Measurements from ENCODE around the gene IFRD2.

Gene IFRD2

GRCh38 chr3:50295553-50296431 lies 3.6 kb upstream of the IFRD2 start:
- Histone ChIP-seq H3K36me3 (ENCODE audit: control insufficient read depth in 2 of 2, insufficient read depth in 2 of 2, low read length in 2 of 2) (no peaks in the 10 kb centered on the region), H3K27ac (ENCODE audit: low read depth in 2 of 2, low read length in 2 of 2) (no peak overlapping the region), H3K27me3 (ENCODE audit: control insufficient read depth in 2 of 2, insufficient read depth in 2 of 2, low read length in 2 of 2) (no peaks in the 10 kb centered on the region), H3K4me1 (ENCODE audit: control insufficient read depth in 2 of 2, insufficient read depth in 2 of 2, low read length in 2 of 2) (peaks cover 35 to 42% of the 10 kb centered on the region in 2 donors), H3K4me3 (ENCODE audit: low read length in 2 of 2) (no peak overlapping the region), H3K9ac (ENCODE audit: low read depth in 1 of 2, low read length in 2 of 2) (no peak overlapping the region), H3K9me3 (ENCODE audit: control insufficient read depth in 2 of 2, low read length in 2 of 2) (no peaks in the 10 kb centered on the region)

DNA sequence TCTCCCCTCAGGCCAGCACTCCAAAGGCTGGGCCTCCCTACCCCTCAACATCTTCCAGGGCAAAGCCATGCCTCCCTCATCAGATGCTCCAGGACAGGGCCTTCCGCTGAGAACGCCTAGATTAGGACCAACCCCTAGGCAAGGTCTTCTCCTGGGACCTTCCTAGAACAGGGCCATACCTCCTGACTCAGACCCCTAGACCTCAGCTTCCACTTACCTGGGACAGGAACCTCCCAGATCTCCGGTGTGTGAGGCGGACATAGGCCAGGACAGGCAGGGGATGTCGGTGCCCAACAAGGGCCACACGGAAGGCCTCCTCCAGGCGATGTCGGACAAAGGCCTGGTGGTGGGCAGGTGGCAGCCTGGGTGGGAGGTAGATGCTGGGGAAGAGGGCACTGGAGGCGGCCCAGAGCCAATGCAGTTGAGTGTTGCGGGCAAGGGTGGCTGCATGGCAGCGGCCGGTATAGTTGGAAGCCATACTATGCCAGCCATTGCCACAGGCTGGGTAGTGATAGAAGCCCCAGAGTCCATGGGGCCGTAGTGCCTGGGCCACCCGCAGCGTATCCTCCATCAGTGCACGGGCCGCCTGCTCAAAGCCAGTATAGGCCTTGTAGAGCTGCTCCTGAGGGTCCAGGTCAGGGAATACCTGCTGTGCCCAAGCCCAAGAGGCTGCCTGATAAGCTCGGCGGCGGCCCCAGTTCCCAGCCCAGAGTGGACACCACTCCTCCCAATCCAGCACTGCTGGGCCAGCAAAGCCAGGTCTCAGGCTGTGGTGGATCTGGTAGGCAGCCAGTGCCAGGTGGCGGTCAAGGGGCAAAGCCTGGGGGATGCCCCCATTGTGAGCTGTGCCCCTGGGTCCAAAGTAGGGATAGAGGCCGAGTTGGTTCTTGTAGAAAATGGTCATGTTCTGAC lies 2.5 kb upstream of the IFRD2 start:
- Histone ChIP-seq H3K4me1 (ENCODE audit: control insufficient read depth in 2 of 2, insufficient read depth in 2 of 2, low read length in 2 of 2) (peaks cover 31 to 37% of the 10 kb centered on the region in 2 donors), H3K27ac (ENCODE audit: low read depth in 2 of 2, low read length in 2 of 2) (no peak overlapping the region)

DNA sequence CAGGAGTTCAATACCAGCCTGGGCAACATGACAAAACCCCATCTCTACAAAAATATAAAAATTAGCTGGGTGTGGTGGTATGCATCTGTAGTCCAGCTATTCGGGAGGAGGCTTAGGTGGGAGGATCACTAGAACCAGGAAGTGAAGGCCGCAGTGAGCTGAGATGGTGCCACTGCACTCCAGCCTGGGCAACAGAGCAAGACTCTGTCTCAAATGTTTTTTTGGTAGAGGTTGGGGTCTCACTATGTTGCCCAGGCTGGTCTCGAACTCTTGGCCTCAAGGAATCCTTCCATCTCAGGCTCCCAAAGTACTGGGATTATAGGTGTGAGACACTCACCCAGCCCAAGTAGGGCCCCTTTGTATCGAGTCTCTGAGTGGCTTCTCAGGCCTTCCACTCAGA lies 1.9 kb upstream of the IFRD2 start:
- Histone ChIP-seq H3K4me1 (ENCODE audit: control insufficient read depth in 2 of 2, insufficient read depth in 2 of 2, low read length in 2 of 2) (peaks cover 31 to 34% of the 10 kb centered on the region in 2 donors), H3K4me3 (ENCODE audit: low read length in 2 of 2) (no peak overlapping the region), H3K9me3 (ENCODE audit: control insufficient read depth in 2 of 2, low read length in 2 of 2) (no peaks in the 10 kb centered on the region), H3K27ac (ENCODE audit: low read depth in 2 of 2, low read length in 2 of 2) (no peak overlapping the region), H3K27me3 (ENCODE audit: control insufficient read depth in 2 of 2, insufficient read depth in 2 of 2, low read length in 2 of 2) (no peaks in the 10 kb centered on the region), H3K36me3 (ENCODE audit: control insufficient read depth in 2 of 2, insufficient read depth in 2 of 2, low read length in 2 of 2) (peaks cover 12 to 13% of the 10 kb centered on the region in 2 donors), H3K9ac (ENCODE audit: low read depth in 1 of 2, low read length in 2 of 2) (no peak overlapping the region)

More for the DNA sequence above, 2.5 kb upstream of the IFRD2 start:
- no peak overlapping the region for H3K9ac ChIP-seq (ENCODE audit: low read depth in 1 of 2, low read length in 2 of 2)
- H3K36me3 ChIP-seq (ENCODE audit: control insufficient read depth in 2 of 2, insufficient read depth in 2 of 2, low read length in 2 of 2), result peaks cover 6% of the 10 kb centered on the region in 2 donors
- no peak overlapping the region for H3K4me3 ChIP-seq (ENCODE audit: low read length in 2 of 2)
- no peaks in the 10 kb centered on the region for H3K27me3 ChIP-seq (ENCODE audit: control insufficient read depth in 2 of 2, insufficient read depth in 2 of 2, low read length in 2 of 2)
- H3K9me3 ChIP-seq (ENCODE audit: control insufficient read depth in 2 of 2, low read length in 2 of 2), result no peaks in the 10 kb centered on the region

DNA sequence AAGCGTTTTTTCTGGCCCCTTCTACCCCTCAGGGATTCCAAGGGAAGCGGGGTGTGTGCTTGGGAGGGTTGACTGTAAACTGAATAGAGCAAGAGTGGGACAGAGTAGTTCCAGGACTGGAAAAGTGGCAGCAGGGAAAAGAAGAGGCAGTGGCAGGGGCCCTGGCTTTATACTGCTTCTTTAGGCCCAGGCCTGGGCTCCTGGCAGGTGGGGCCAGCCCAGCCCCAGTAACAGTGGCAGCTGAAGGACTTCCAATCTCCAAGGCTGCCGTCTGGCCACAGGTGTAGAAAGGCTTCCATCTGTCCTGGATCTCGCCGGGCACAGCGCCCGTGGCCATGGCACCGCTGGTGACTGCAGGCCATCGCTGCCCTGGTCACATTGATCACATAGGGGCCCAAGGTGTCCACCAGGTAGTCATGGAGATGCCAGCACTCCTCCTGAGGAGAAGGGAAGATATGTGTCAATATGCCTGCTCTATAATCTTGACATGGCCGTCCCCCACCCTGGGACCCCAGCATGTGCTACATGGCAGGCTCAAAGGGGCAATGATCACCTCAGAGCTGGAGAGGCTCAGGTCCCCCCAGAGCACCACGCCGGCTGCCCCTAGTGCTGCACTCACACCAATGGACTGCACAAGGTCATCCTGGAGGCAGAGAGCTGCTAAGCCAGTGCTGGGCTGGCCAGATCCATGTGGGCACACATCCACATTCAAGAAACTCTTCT lies 1.0 kb upstream of the IFRD2 start:
- no peaks in the 10 kb centered on the region for H3K27me3 ChIP-seq (ENCODE audit: control insufficient read depth in 2 of 2, insufficient read depth in 2 of 2, low read length in 2 of 2)
- peak overlapping the region; percentile 75 to 80 for H3K27ac ChIP-seq (ENCODE audit: low read depth in 2 of 2, low read length in 2 of 2)

DNA sequence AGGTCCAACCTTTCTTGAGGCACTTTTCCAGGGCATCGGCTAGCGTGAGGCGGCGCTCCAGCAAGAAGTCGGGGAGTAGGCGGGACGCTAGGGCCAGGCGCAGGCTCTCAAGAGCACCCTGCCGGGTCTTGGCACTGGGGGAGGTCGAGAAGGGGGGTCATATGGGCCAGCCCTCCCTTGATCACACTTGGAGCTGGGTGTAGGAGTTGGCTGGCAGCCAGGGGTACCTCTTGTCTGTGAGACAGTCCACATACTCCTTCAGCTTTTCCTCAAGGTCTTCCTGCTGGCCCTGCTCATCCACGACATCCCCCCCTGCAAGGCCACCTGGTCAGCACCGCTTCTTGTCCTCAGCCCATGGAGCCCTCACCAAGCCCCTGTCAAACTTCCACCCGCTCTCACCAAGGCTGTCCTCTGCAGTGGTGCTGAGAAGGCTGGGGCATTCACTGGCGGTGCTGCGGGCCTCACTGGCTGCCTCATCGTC lies 2.0 kb downstream of the IFRD2 start:
- Histone ChIP-seq H3K9me3 (ENCODE audit: control insufficient read depth in 2 of 2, low read length in 2 of 2) (no peaks in the 10 kb centered on the region), H3K27ac (ENCODE audit: low read depth in 2 of 2, low read length in 2 of 2) (no peak overlapping the region), H3K27me3 (ENCODE audit: control insufficient read depth in 2 of 2, insufficient read depth in 2 of 2, low read length in 2 of 2) (no peaks in the 10 kb centered on the region), H3K36me3 (ENCODE audit: control insufficient read depth in 2 of 2, insufficient read depth in 2 of 2, low read length in 2 of 2) (peaks cover 36% of the 10 kb centered on the region in 2 donors), H3K4me3 (ENCODE audit: low read length in 2 of 2) (no peak overlapping the region), H3K9ac (ENCODE audit: low read depth in 1 of 2, low read length in 2 of 2) (peak overlapping the region in 1 of 2 donors; percentile 80), H3K4me1 (ENCODE audit: control insufficient read depth in 2 of 2, insufficient read depth in 2 of 2, low read length in 2 of 2) (peaks cover 19 to 23% of the 10 kb centered on the region in 2 donors)

More for the DNA sequence above, 1.0 kb upstream of the IFRD2 start:
- no peaks in the 10 kb centered on the region for H3K9me3 ChIP-seq (ENCODE audit: control insufficient read depth in 2 of 2, low read length in 2 of 2)
- H3K36me3 ChIP-seq (ENCODE audit: control insufficient read depth in 2 of 2, insufficient read depth in 2 of 2, low read length in 2 of 2), result peaks cover 20 to 21% of the 10 kb centered on the region in 2 donors
- peak overlapping the region; percentile 63 to 84 for H3K9ac ChIP-seq (ENCODE audit: low read depth in 1 of 2, low read length in 2 of 2)
- peaks cover 22 to 26% of the 10 kb centered on the region in 2 donors for H3K4me1 ChIP-seq (ENCODE audit: control insufficient read depth in 2 of 2, insufficient read depth in 2 of 2, low read length in 2 of 2)
- H3K4me3 ChIP-seq (ENCODE audit: low read length in 2 of 2), result peak overlapping the region; percentile 58 to 87

GRCh38 chr3:50289130-50289529 lies 3.1 kb downstream of the IFRD2 start:
- H3K27ac ChIP-seq (ENCODE audit: low read depth in 2 of 2, low read length in 2 of 2), result no peak overlapping the region
- peaks cover 19 to 23% of the 10 kb centered on the region in 2 donors for H3K4me1 ChIP-seq (ENCODE audit: control insufficient read depth in 2 of 2, insufficient read depth in 2 of 2, low read length in 2 of 2)
- H3K9me3 ChIP-seq (ENCODE audit: control insufficient read depth in 2 of 2, low read length in 2 of 2), result no peaks in the 10 kb centered on the region
- H3K9ac ChIP-seq (ENCODE audit: low read depth in 1 of 2, low read length in 2 of 2), result no peak overlapping the region
- H3K4me3 ChIP-seq (ENCODE audit: low read length in 2 of 2), result no peak overlapping the region
- no peaks in the 10 kb centered on the region for H3K27me3 ChIP-seq (ENCODE audit: control insufficient read depth in 2 of 2, insufficient read depth in 2 of 2, low read length in 2 of 2)
- H3K36me3 ChIP-seq (ENCODE audit: control insufficient read depth in 2 of 2, insufficient read depth in 2 of 2, low read length in 2 of 2), result peaks cover 36% of the 10 kb centered on the region in 2 donors

DNA sequence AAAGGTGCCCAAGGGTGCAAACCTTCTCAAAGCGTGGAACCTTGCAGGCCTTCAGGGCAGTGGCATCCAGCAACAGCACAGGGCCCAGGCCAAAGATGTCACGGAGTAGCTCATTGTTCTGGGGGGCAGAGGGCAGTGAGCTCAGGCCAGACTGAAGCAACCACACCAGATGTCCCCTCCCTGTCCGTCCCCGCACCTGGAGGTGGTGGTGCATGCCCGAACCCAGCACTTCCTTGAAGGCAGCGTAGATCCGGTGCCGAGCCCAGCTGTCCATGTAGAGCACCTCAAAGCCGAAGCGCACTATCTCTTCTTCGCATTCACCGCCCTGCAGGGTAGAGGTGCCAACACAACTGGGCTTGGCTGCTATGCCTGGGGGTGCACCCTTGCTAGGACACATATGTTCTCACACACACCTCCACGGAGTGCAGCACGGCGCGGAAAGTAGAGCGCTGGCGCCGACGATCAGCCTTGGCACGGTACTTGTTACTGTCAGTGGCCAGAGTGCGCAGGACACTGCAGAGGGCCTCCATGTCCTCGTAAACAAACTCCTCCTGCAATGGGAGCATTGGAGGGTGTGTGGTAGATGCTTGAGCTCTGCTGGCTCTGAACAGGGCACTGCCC lies 3.7 kb downstream of the IFRD2 start:
- Histone ChIP-seq H3K4me3 (ENCODE audit: low read length in 2 of 2) (no peak overlapping the region), H3K9ac (ENCODE audit: low read depth in 1 of 2, low read length in 2 of 2) (no peak overlapping the region), H3K4me1 (ENCODE audit: control insufficient read depth in 2 of 2, insufficient read depth in 2 of 2, low read length in 2 of 2) (peaks cover 19 to 23% of the 10 kb centered on the region in 2 donors), H3K27ac (ENCODE audit: low read depth in 2 of 2, low read length in 2 of 2) (no peak overlapping the region), H3K36me3 (ENCODE audit: control insufficient read depth in 2 of 2, insufficient read depth in 2 of 2, low read length in 2 of 2) (peaks cover 36% of the 10 kb centered on the region in 2 donors), H3K27me3 (ENCODE audit: control insufficient read depth in 2 of 2, insufficient read depth in 2 of 2, low read length in 2 of 2) (no peaks in the 10 kb centered on the region), H3K9me3 (ENCODE audit: control insufficient read depth in 2 of 2, low read length in 2 of 2) (no peaks in the 10 kb centered on the region)

GRCh38 chr3:50287262-50287661 lies 5.0 kb downstream of the IFRD2 start:
- no peak overlapping the region for H3K27ac ChIP-seq (ENCODE audit: low read depth in 2 of 2, low read length in 2 of 2)
- peaks cover 13 to 16% of the 10 kb centered on the region in 2 donors for H3K4me1 ChIP-seq (ENCODE audit: control insufficient read depth in 2 of 2, insufficient read depth in 2 of 2, low read length in 2 of 2)

More at GRCh38 chr3:50287262-50287661, 5.0 kb downstream of the IFRD2 start:
- H3K9me3 ChIP-seq (ENCODE audit: control insufficient read depth in 2 of 2, low read length in 2 of 2), result no peaks in the 10 kb centered on the region
- no peak overlapping the region for H3K9ac ChIP-seq (ENCODE audit: low read depth in 1 of 2, low read length in 2 of 2)
- H3K36me3 ChIP-seq (ENCODE audit: control insufficient read depth in 2 of 2, insufficient read depth in 2 of 2, low read length in 2 of 2), result peaks cover 36% of the 10 kb centered on the region in 2 donors
- H3K4me3 ChIP-seq (ENCODE audit: low read length in 2 of 2), result no peak overlapping the region
- H3K27me3 ChIP-seq (ENCODE audit: control insufficient read depth in 2 of 2, insufficient read depth in 2 of 2, low read length in 2 of 2), result no peaks in the 10 kb centered on the region

All from mucosa of rectum (tissue), 2 donors.